Measurements from ENCODE around the gene MTFR1L. TPM values are rescaled to one million over a fixed set of nuclear protein-coding genes. Genes with fewer than 3 reads are reported as not detected.

Gene MTFR1L
- total and polyA plus RNA-seq, 9 of the 15 experiments (the other 6 are each of a cell fraction or from before 2014, with no cell fraction given): 41.4 to 98.5 (median 53.7) TPM

DNA sequence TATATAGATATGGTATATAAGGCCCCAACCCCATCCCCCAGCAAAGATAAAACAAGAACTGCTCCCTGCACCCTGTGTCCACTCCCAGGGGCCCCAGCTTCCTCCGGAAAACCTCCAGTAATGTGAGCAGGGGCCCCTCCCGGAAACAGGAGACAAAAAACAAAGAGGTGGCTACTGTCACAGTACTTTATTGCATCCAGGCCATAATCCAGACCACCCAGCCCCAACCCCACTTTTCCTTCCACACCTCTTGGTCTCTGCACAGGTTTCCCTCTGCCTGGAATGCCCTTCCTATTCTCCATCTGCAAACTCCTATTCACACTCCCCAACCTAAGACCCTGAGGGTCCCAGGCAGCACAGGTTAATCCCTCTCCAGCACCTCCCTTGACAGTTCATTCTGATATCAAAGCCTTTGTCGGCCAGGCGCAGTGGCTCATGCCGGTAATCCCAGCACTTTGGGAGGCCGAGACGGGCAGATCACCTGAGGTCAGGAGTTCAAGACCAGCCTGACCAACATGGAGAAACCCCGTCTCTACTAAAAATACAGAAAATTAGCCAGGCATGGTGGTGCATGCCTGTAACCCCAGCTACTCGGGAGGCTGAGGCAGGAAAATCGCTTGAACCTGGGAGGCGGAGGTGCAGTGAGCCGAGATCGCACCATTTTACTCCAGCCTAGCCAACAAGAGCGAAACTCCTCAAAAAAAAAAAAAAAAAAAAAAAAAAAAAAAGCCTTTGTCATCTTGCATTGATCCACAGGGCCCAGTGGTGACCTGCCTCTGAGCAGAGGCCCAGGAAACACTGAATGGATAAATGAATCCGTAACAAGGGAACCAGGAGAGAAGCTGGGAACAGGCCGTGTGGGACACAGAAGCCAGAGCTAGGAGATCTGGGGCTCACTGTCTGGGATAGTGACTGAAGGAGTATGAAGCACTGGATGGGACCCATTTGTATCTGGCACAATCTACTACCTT is 41.8 kb downstream of the MTFR1L start (continued):
- TF ChIP-seq ZNF134 (CRISPR knock-in tag; conservative IDR thresholded peaks at IDR 0.05) (no peak), ELF1 (tag; IDR thresholded peaks at IDR 0.05) (peak; percentile 61), MYBL2 (IDR thresholded peaks at IDR 0.05; ENCODE audit: low read depth) (no peak), MYBL2 (CRISPR knock-in tag; IDR thresholded peaks at IDR 0.05; ENCODE audit: borderline replicate concordance) (no peak), ILK (tag; IDR thresholded peaks at IDR 0.05; ENCODE audit: borderline replicate concordance, low read depth) (no peak), MAZ (CRISPR knock-in tag; conservative IDR thresholded peaks at IDR 0.05 in 1 of 2, IDR thresholded peaks at IDR 0.05 in 1 of 2) (peak; percentile 31 to 76; a peak in 3 of 4 replicates), ZNF12 (CRISPR knock-in tag; IDR thresholded peaks at IDR 0.05) (no peak), NR4A1 (CRISPR knock-in tag; IDR thresholded peaks at IDR 0.05) (no peak), NR4A1 (tag; IDR thresholded peaks at IDR 0.05) (no peak), RAD51 (IDR thresholded peaks at IDR 0.05; ENCODE audit: borderline replicate concordance, low read depth) (no peak), STAT5B (CRISPR knock-in tag; IDR thresholded peaks at IDR 0.05) (no peak), ZKSCAN3 (CRISPR knock-in tag; IDR thresholded peaks at IDR 0.05) (no peak), ZNF184 (CRISPR knock-in tag; IDR thresholded peaks at IDR 0.05) (no peak)
- TF ChIP-seq, protein P1, sequence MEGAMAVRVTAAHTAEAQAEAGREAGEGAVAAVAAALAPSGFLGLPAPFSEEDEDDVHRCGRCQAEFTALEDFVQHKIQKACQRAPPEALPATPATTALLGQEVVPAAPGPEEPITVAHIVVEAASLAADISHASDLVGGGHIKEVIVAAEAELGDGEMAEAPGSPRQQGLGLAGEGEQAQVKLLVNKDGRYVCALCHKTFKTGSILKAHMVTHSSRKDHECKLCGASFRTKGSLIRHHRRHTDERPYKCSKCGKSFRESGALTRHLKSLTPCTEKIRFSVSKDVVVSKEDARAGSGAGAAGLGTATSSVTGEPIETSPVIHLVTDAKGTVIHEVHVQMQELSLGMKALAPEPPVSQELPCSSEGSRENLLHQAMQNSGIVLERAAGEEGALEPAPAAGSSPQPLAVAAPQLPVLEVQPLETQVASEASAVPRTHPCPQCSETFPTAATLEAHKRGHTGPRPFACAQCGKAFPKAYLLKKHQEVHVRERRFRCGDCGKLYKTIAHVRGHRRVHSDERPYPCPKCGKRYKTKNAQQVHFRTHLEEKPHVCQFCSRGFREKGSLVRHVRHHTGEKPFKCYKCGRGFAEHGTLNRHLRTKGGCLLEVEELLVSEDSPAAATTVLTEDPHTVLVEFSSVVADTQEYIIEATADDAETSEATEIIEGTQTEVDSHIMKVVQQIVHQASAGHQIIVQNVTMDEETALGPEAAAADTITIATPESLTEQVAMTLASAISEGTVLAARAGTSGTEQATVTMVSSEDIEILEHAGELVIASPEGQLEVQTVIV (CRISPR knock-in tag; IDR thresholded peaks at IDR 0.05; ENCODE audit: borderline replicate concordance): no peak
- TF ChIP-seq, protein P2, sequence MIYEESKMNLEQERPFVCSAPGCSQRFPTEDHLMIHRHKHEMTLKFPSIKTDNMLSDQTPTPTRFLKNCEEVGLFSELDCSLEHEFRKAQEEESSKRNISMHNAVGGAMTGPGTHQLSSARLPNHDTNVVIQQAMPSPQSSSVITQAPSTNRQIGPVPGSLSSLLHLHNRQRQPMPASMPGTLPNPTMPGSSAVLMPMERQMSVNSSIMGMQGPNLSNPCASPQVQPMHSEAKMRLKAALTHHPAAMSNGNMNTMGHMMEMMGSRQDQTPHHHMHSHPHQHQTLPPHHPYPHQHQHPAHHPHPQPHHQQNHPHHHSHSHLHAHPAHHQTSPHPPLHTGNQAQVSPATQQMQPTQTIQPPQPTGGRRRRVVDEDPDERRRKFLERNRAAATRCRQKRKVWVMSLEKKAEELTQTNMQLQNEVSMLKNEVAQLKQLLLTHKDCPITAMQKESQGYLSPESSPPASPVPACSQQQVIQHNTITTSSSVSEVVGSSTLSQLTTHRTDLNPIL (CRISPR knock-in tag; IDR thresholded peaks at IDR 0.05): no peak
- TF ChIP-seq, protein P3, sequence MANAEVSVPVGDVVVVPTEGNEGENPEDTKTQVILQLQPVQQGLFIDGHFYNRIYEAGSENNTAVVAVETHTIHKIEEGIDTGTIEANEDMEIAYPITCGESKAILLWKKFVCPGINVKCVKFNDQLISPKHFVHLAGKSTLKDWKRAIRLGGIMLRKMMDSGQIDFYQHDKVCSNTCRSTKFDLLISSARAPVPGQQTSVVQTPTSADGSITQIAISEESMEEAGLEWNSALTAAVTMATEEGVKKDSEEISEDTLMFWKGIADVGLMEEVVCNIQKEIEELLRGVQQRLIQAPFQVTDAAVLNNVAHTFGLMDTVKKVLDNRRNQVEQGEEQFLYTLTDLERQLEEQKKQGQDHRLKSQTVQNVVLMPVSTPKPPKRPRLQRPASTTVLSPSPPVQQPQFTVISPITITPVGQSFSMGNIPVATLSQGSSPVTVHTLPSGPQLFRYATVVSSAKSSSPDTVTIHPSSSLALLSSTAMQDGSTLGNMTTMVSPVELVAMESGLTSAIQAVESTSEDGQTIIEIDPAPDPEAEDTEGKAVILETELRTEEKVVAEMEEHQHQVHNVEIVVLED (CRISPR knock-in tag; IDR thresholded peaks at IDR 0.05): no peak
- TF ChIP-seq, protein P4, sequence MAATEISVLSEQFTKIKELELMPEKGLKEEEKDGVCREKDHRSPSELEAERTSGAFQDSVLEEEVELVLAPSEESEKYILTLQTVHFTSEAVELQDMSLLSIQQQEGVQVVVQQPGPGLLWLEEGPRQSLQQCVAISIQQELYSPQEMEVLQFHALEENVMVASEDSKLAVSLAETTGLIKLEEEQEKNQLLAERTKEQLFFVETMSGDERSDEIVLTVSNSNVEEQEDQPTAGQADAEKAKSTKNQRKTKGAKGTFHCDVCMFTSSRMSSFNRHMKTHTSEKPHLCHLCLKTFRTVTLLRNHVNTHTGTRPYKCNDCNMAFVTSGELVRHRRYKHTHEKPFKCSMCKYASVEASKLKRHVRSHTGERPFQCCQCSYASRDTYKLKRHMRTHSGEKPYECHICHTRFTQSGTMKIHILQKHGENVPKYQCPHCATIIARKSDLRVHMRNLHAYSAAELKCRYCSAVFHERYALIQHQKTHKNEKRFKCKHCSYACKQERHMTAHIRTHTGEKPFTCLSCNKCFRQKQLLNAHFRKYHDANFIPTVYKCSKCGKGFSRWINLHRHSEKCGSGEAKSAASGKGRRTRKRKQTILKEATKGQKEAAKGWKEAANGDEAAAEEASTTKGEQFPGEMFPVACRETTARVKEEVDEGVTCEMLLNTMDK (IDR thresholded peaks at IDR 0.05; ENCODE audit: borderline replicate concordance, insufficient read depth, low read depth, low read length, poor library complexity, severe bottlenecking): no peak
